Purkinje cell (primary cell): ENCODE measurements around the gene C8B. TPM values are rescaled to one million over a fixed set of nuclear protein-coding genes. Genes with fewer than 3 reads are reported as not detected.

ENCODE experiments used
- polyA plus RNA-seq: library from polyadenylated mRNA; unstranded; fragments of >200 nt; fragmentation: Nextera tagmentation; gene quantifications from 2 replicates; pipeline ENCODE4 v1.2.1, GENCODE V29; 2014

The C8B gene
- not detected in 2 replicates for polyA plus RNA-seq

DNA sequence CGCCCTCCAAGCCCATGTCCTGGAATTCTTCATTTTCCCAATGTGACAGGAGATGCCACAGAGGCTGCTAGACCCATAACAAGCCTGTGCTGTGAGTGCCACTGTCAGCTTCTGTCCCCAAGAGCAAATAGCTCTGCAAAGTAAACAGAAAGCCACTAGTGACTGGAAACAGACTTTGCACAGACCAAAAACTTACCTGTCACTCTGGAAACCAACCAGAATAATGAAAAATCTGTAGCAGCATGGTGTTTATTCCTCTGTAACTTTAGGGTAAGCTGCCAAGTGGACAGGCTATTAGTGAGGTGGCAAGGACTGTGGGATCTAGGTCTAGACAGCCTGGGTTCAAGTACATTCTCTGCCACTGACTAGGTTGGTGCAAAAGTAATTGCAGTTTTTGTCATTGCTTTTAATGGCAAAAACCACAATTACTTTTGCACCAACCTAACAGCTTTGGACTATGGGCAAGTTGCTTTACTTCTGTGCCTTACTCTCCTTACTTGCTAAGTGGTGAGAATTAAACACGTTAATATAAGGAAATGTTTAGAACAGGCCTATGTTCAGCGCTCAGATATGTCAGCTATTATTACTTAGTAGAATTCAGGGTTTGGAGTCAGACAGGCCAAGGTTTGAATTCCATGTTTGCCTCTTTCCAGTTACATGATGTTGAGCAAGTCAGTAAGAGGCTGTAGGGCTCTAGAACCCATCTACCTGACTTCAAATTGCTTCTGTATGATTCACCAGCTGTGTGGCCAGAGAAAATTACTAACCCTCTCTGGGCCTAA lies at the start of gene C8B:
Gene C8B, minus strand, starts transcription at position 100 of the 782 bp plus-strand sequence. Its CDS starts 67 bp downstream, at position 33.

Other genes with a start within 250 kb of the C8B start
- 0.94 TPM in 1 of 2 replicates, not detected in the other for gene FYB2, start 146.6 kb downstream of the C8B start, polyA plus RNA-seq
- not detected in 2 replicates for gene C8A, start 111.2 kb downstream of the C8B start, polyA plus RNA-seq